H1 (cell line): ENCODE results near the gene BRMS1. TPM values are rescaled to one million over a fixed set of nuclear protein-coding genes. Genes with fewer than 3 reads are reported as not detected.

ENCODE experiments used
- BRCA1 ChIP-seq: IDR thresholded peaks from 2 replicates; pipeline ENCODE4 v1.6.1; 2012; ENCODE audit warnings: low read depth, low read length, improper control_type of control experiment
- CBX8 ChIP-seq: fragments of 300-800, 300-1000 bp; sonication (generic); IDR thresholded peaks from 2 replicates; pipeline ENCODE4 v1.7.1; 2016; ENCODE audit warnings: low read depth, low read length, borderline replicate concordance
- CEBPB ChIP-seq: IDR thresholded peaks from 2 replicates; pipeline ENCODE4 v1.6.1; 2012; ENCODE audit warnings: low read depth, low read length
- EP300 ChIP-seq, 2 experiments: IDR thresholded peaks; 1 replicate in 1 of 2; 2 replicates in 1 of 2; pipeline ENCODE4 v1.6.1; 2011 to 2012; ENCODE audit warnings: low read depth in 2 of 2, low read length in 2 of 2, mild to moderate bottlenecking in 2 of 2, borderline replicate concordance in 1 of 2, inconsistent platforms in 1 of 2, moderate library complexity in 1 of 2
- FOSL1 ChIP-seq: IDR thresholded peaks from 2 replicates; pipeline ENCODE4 v1.6.1; 2011; ENCODE audit warnings: mild to moderate bottlenecking, low read depth, low read length, moderate library complexity; ENCODE audit not compliant: insufficient read depth
- GABPA ChIP-seq: IDR thresholded peaks from 2 replicates; pipeline ENCODE4 v1.6.1; 2011; ENCODE audit warnings: mild to moderate bottlenecking, low read length, moderate library complexity, borderline replicate concordance; ENCODE audit not compliant: insufficient read depth
- GTF2F1 ChIP-seq: IDR thresholded peaks from 2 replicates; pipeline ENCODE4 v1.6.1; 2012; ENCODE audit warnings: low read depth, low read length, improper control_type of control experiment, borderline replicate concordance
- HDAC6 ChIP-seq: IDR thresholded peaks from one replicate; pipeline ENCODE4 v1.7.1; 2012; ENCODE audit warnings: low read depth, mild to moderate bottlenecking, inconsistent platforms, low read length, moderate library complexity
- JUN ChIP-seq: IDR thresholded peaks from 2 replicates; pipeline ENCODE4 v1.6.1; 2011; ENCODE audit warnings: low read depth, mild to moderate bottlenecking, improper control_type of control experiment, low read length
- KDM4A ChIP-seq: IDR thresholded peaks from one replicate; pipeline ENCODE4 v1.7.1; 2012; ENCODE audit warnings: low read depth, mild to moderate bottlenecking, moderate library complexity, low read length, inconsistent platforms; ENCODE audit not compliant: severe bottlenecking
- MAFK ChIP-seq: IDR thresholded peaks from 2 replicates; pipeline ENCODE4 v1.6.1; 2012; ENCODE audit warnings: low read depth, mild to moderate bottlenecking, improper control_type of control experiment, low read length
- NRF1 ChIP-seq: IDR thresholded peaks from 2 replicates; pipeline ENCODE4 v1.6.1; 2011; ENCODE audit warnings: mild to moderate bottlenecking, low read depth, low read length, improper control_type of control experiment
- PHF8 ChIP-seq: fragments of 200-600 bp; sonication (generic); conservative IDR thresholded peaks from 2 replicates; pipeline ENCODE4 v1.7.1; 2012; ENCODE audit warnings: low read depth, mild to moderate bottlenecking, inconsistent platforms, low read length, moderate library complexity
- POLR2A ChIP-seq, 2 experiments: IDR thresholded peaks; 1 replicate in 1 of 2; 2 replicates in 1 of 2; pipeline ENCODE4 v1.6.1; 2011; ENCODE audit warnings: low read depth in 2 of 2, low read length in 2 of 2, mild to moderate bottlenecking in 2 of 2; ENCODE audit errors: control extremely low read depth in 1 of 2
- POU5F1 ChIP-seq: IDR thresholded peaks from 2 replicates; pipeline ENCODE4 v1.6.1; 2011; ENCODE audit warnings: low read depth, mild to moderate bottlenecking, low read length, moderate library complexity
- RAD21 ChIP-seq, 2 experiments: IDR thresholded peaks in 1 of 2; conservative IDR thresholded peaks in 1 of 2; 2 replicates each; pipeline ENCODE4 v1.6.1; 2011; ENCODE audit warnings: low read depth in 2 of 2, low read length in 2 of 2, improper control_type of control experiment in 1 of 2, inconsistent platforms in 1 of 2, mild to moderate bottlenecking in 1 of 2, moderate library complexity in 1 of 2
- RNF2 ChIP-seq: fragments of 200-900, 300-1000 bp; sonication (generic); IDR thresholded peaks from 2 replicates; pipeline ENCODE4 v1.7.1; 2016; ENCODE audit warnings: borderline replicate concordance, low read depth, mild to moderate bottlenecking, antibody characterized with exemption, low read length; ENCODE audit not compliant: poor library complexity, severe bottlenecking; ENCODE audit errors: missing control alignments
- SIRT6 ChIP-seq: IDR thresholded peaks from one replicate; pipeline ENCODE4 v1.7.1; 2012; ENCODE audit warnings: low read length, inconsistent platforms
- SP1 ChIP-seq: IDR thresholded peaks from 2 replicates; pipeline ENCODE4 v1.6.1; 2011; ENCODE audit warnings: low read depth, low read length
- SUZ12 ChIP-seq: fragments of 200-600 bp; sonication (generic); IDR thresholded peaks from 2 replicates; pipeline ENCODE4 v1.6.1; 2012; ENCODE audit warnings: mild to moderate bottlenecking, inconsistent platforms, low read length, moderate library complexity, mixed read lengths
- TAF1 ChIP-seq: IDR thresholded peaks from 2 replicates; pipeline ENCODE4 v1.6.1; 2011; ENCODE audit warnings: mild to moderate bottlenecking, low read depth, low read length
- TAF7 ChIP-seq: optimal IDR thresholded peaks from 2 replicates; pipeline ENCODE3; 2011; ENCODE audit warnings: low read depth, mild to moderate bottlenecking, inconsistent platforms, low read length, moderate library complexity, borderline replicate concordance
- YY1 ChIP-seq: IDR thresholded peaks from 2 replicates; pipeline ENCODE4 v1.6.1; 2011; ENCODE audit warnings: low read depth, mild to moderate bottlenecking, low read length
- polyA plus RNA-seq, 7 experiments: library from polyadenylated mRNA; depleted of rRNA in 3 of 7; stranded (reverse) in 5 of 7; unstranded in 2 of 7; fragments of >200 nt in 5 of 7; fragments of 200-250 nt in 2 of 7; gene quantifications; 1 replicate in 5 of 7; 2 replicates in 1 of 7; 4 replicates in 1 of 7; pipeline versions ENCODE4 v1.2.1 to v1.2.3, GENCODE V29; 2011 to 2013; ENCODE audit warnings: missing spikeins in 2 of 7, mixed read lengths in 2 of 7
- total RNA-seq: library from RNA; stranded (reverse); fragmentation: NEBNext Ultra II Directional; extraction: Animal tissue kit (Norgen Biotek cat#: 25700); gene quantifications from 2 replicates; pipeline ENCODE4 v1.2.1, GENCODE V29; 2021
- TF ChIP-seq, protein P1 (sequence below): IDR thresholded peaks from 2 replicates; pipeline ENCODE4 v1.6.1; 2012; ENCODE audit warnings: inconsistent platforms

Gene BRMS1
- total and polyA plus RNA-seq, 2 of the 8 experiments (the other 6 are each of a cell fraction or from before 2014, with no cell fraction given) = 39.2 to 46.1 TPM

DNA sequence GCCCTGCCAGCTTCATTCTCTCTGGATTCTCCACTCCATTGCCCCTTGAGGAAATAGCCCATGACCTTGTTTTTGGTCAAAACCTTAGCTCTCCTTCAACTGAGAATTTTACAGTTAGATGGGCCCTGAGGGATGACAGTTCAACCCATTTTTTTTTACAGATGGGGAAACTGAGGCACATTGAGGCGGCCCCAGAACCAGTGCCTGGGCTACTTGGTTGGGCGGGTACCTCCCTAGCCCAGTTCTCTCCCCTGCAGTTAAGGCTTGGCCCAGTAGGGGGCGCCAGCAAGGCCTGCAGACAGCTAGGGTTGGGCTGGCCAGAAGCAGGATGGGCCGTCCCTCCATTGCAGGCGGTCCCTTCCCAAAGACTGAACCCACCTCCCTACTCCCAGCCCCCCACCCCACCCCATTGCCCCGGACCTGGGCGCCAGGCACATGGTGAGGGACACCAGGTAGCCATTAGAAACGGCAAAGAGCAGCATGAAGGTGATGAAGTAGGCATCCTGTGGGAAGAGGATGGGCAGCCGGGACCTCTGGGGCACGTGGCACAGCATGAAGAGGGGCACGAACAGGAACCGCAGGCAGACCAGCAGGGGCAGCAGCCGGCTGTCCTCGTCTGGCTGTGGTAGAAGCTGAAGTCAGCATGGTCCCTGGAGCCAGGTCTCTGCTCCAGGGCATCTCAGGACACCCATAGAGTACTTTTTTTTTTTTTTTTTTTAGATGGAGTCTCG is 19.1 kb upstream of the BRMS1 start (continued):
- TF ChIP-seq, protein P1, sequence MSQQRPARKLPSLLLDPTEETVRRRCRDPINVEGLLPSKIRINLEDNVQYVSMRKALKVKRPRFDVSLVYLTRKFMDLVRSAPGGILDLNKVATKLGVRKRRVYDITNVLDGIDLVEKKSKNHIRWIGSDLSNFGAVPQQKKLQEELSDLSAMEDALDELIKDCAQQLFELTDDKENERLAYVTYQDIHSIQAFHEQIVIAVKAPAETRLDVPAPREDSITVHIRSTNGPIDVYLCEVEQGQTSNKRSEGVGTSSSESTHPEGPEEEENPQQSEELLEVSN = peak; percentile 56; the same call in 1 of the 2 replicates
- TF ChIP-seq SUZ12 = no peak
- no peak for TF ChIP-seq BRCA1
- TF ChIP-seq POU5F1 = no peak
- no peak for TF ChIP-seq MAFK
- no peak for TF ChIP-seq KDM4A
- no peak for TF ChIP-seq HDAC6
- TF ChIP-seq PHF8 = no peak
- TF ChIP-seq JUN = no peak
- TF ChIP-seq RNF2 = no peak
- no peak; a peak in 1 of 3 replicates for TF ChIP-seq EP300 (IDR thresholded peaks at IDR 0.05; ENCODE audit: borderline replicate concordance in 1 of 2, low read depth in 2 of 2, low read length in 2 of 2)
- TF ChIP-seq SIRT6 = no peak
- peak; percentile 32 to 52; a peak in 3 of 4 replicates for TF ChIP-seq RAD21 (IDR thresholded peaks at IDR 0.05 in 1 of 2, conservative IDR thresholded peaks at IDR 0.05 in 1 of 2; ENCODE audit: low read depth in 2 of 2, low read length in 2 of 2)
- peak; percentile 70; the same call in 1 of the 2 replicates for TF ChIP-seq YY1
- TF ChIP-seq GTF2F1 = no peak
- TF ChIP-seq TAF1 = no peak
- TF ChIP-seq CBX8 = no peak
- no peak for TF ChIP-seq GABPA
- 0 out of 2 replicates have a peak, but pooled peaks have one; percentile 15 for TF ChIP-seq SP1
- TF ChIP-seq NRF1 = no peak
- no peak for TF ChIP-seq CEBPB
- no peak for TF ChIP-seq TAF7
- TF ChIP-seq FOSL1 = no peak
- no peak; a peak in 1 of 3 replicates for TF ChIP-seq POLR2A (IDR thresholded peaks at IDR 0.05; ENCODE audit: control extremely low read depth in 1 of 2, low read depth in 2 of 2, low read length in 2 of 2)
